Measurements from ENCODE around the gene SERINC5.

SERINC5 gene

GRCh38 chr5:80090884-80091166, 165.0 kb downstream of the SERINC5 start:
- DNase-seq, result no peak

GRCh38 chr5:80083101-80083890, 172.6 kb downstream of the SERINC5 start:
- peak; percentile 64 for DNase-seq

GRCh38 chr5:80082731-80083100, 173.1 kb downstream of the SERINC5 start:
- DNase-seq, result peak; percentile 80

GRCh38 chr5:80082281-80082680, 173.6 kb downstream of the SERINC5 start:
- DNase-seq, result no peak

GRCh38 chr5:80078921-80079320, 176.9 kb downstream of the SERINC5 start:
- DNase-seq, result no peak

- no peak for DNase-seq
Measured at GRCh38 chr5:80077051-80077714, 178.7 kb downstream of the SERINC5 start.

GRCh38 chr5:80076131-80077050, 179.5 kb downstream of the SERINC5 start:
- no peak for DNase-seq

- DNase-seq, result no peak
Measured at GRCh38 chr5:80072103-80073073, 183.5 kb downstream of the SERINC5 start.

- no peak for DNase-seq
Measured at GRCh38 chr5:80071510-80072021, 184.3 kb downstream of the SERINC5 start.

- no peak for DNase-seq
Measured at GRCh38 chr5:80070338-80071056, 185.4 kb downstream of the SERINC5 start.

GRCh38 chr5:80069918-80070318, 185.9 kb downstream of the SERINC5 start:
- no peak for DNase-seq

- DNase-seq, result no peak
Measured at GRCh38 chr5:80069251-80069800, 186.5 kb downstream of the SERINC5 start.

GRCh38 chr5:80068775-80069174, 187.1 kb downstream of the SERINC5 start:
- no peak for DNase-seq

- no peak for DNase-seq
Measured at GRCh38 chr5:80068246-80068636, 187.6 kb downstream of the SERINC5 start.

GRCh38 chr5:80067531-80068245, 188.2 kb downstream of the SERINC5 start:
- DNase-seq, result no peak

GRCh38 chr5:80067016-80067415, 188.8 kb downstream of the SERINC5 start:
- no peak for DNase-seq

- no peak for DNase-seq
Measured at GRCh38 chr5:80064124-80064523, 191.7 kb downstream of the SERINC5 start.

Measured in midbrain (tissue), 1 donor.